ENCODE data around the gene PRDM16. TPM values are rescaled to one million over a fixed set of nuclear protein-coding genes. Genes with fewer than 3 reads are reported as not detected.
A peak's percentile ranks its signal among the peaks of the same experiment; 100 is the strongest.

PRDM16 gene
- polyA plus RNA-seq, 3 donors, result not detected

GRCh38 chr1:3430406-3430805 is 361.4 kb downstream of the PRDM16 start:
- no peak overlapping the region for H3K4me3 Mint-ChIP-seq
- no peak overlapping the region for H3K27ac ChIP-seq (ENCODE audit: low read depth in 1 of 2, low read length in 2 of 2)
- no peak overlapping the region for H3K9ac ChIP-seq (ENCODE audit: insufficient read depth, low read length, poor library complexity, severe bottlenecking)
- DNase-seq, result no peak
- H3K27me3 Mint-ChIP-seq (ENCODE audit: low read depth in 3 of 3), result peaks cover 0 to 4% (median 3%) of the 10 kb centered on the region in 3 donors
- no peaks in the 10 kb centered on the region for H3K4me1 ChIP-seq (ENCODE audit: control insufficient read depth in 1 of 2, insufficient read depth in 2 of 2, low read length in 2 of 2)
- H3K4me3 ChIP-seq (replicated peaks in 1 of 3; ENCODE audit: low read depth in 2 of 3, low read length in 3 of 3), result no peak overlapping the region
- H3K9me3 Mint-ChIP-seq, result peaks cover 0 to 4% (median 0%) of the 10 kb centered on the region in 7 donors
- no peak overlapping the region for H2AFZ ChIP-seq (ENCODE audit: insufficient read depth, low read depth, low read length, poor library complexity, severe bottlenecking)
- peak overlapping the region in 1 of 7 donors; percentile 48 for H3K27ac Mint-ChIP-seq
- H3K4me2 ChIP-seq (replicated peaks; ENCODE audit: extremely low read depth, low read length, poor library complexity, severe bottlenecking), result no peak overlapping the region
- no peaks in the 10 kb centered on the region for H3K9me3 ChIP-seq (replicated peaks in 1 of 2; ENCODE audit: control insufficient read depth in 1 of 2, insufficient read depth in 1 of 2, low read length in 2 of 2)
- WGBS (ENCODE audit: insufficient coverage), result 95% methylated on average over 15 of the region's 19 CpGs
- no peaks in the 10 kb centered on the region for H3K4me1 Mint-ChIP-seq
- no peaks in the 10 kb centered on the region for H4K20me1 ChIP-seq (ENCODE audit: insufficient read depth, low read length)
- H3K36me3 Mint-ChIP-seq, result no peaks in the 10 kb centered on the region
- no peaks in the 10 kb centered on the region for H3K27me3 ChIP-seq (ENCODE audit: control insufficient read depth in 2 of 2, insufficient read depth in 2 of 2, low read length in 2 of 2)
- H3K36me3 ChIP-seq (replicated peaks in 1 of 2; ENCODE audit: control insufficient read depth in 1 of 2, insufficient read depth in 2 of 2, low read length in 2 of 2), result no peaks in the 10 kb centered on the region
- intact Hi-C loops (cut with micrococcal nuclease), result no loop called here
- no peak for TF ChIP-seq CTCF (IDR thresholded peaks at IDR 0.05)
- H3K79me2 ChIP-seq (ENCODE audit: insufficient read depth, low read length), result no peaks in the 10 kb centered on the region

- Mint-ChIP-seq H3K4me1 (no peaks in the 10 kb centered on the region), H3K4me3 (no peak overlapping the region)
- 99% methylated on average over 12 of the region's 22 CpGs for WGBS (ENCODE audit: insufficient coverage)
These were observed 361.8 kb downstream of the PRDM16 start for GRCh38 chr1:3430820-3431219.

More at GRCh38 chr1:3430820-3431219, 361.8 kb downstream of the PRDM16 start:
- Histone ChIP-seq H3K4me1 (ENCODE audit: control insufficient read depth in 1 of 2, insufficient read depth in 2 of 2, low read length in 2 of 2) (no peaks in the 10 kb centered on the region), H4K20me1 (ENCODE audit: insufficient read depth, low read length) (no peaks in the 10 kb centered on the region), H3K9me3 (replicated peaks in 1 of 2; ENCODE audit: control insufficient read depth in 1 of 2, insufficient read depth in 1 of 2, low read length in 2 of 2) (no peaks in the 10 kb centered on the region), H3K4me2 (replicated peaks; ENCODE audit: extremely low read depth, low read length, poor library complexity, severe bottlenecking) (no peak overlapping the region), H2AFZ (ENCODE audit: insufficient read depth, low read depth, low read length, poor library complexity, severe bottlenecking) (no peak overlapping the region), H3K27me3 (ENCODE audit: control insufficient read depth in 2 of 2, insufficient read depth in 2 of 2, low read length in 2 of 2) (no peaks in the 10 kb centered on the region), H3K79me2 (ENCODE audit: insufficient read depth, low read length) (no peaks in the 10 kb centered on the region), H3K36me3 (replicated peaks in 1 of 2; ENCODE audit: control insufficient read depth in 1 of 2, insufficient read depth in 2 of 2, low read length in 2 of 2) (no peaks in the 10 kb centered on the region), H3K27ac (ENCODE audit: low read depth in 1 of 2, low read length in 2 of 2) (no peak overlapping the region), H3K4me3 (replicated peaks in 1 of 3; ENCODE audit: low read depth in 2 of 3, low read length in 3 of 3) (no peak overlapping the region), H3K9ac (ENCODE audit: insufficient read depth, low read length, poor library complexity, severe bottlenecking) (no peak overlapping the region)
- Mint-ChIP-seq H3K36me3 (no peaks in the 10 kb centered on the region), H3K9me3 (peaks cover 0 to 4% (median 0%) of the 10 kb centered on the region in 7 donors), H3K27me3 (ENCODE audit: low read depth in 3 of 3) (peaks cover 0 to 4% (median 3%) of the 10 kb centered on the region in 3 donors), H3K27ac (peak overlapping the region in 1 of 7 donors; percentile 48)
- intact Hi-C loops (cut with micrococcal nuclease), result no loop called here
- no peak for TF ChIP-seq CTCF (IDR thresholded peaks at IDR 0.05)
- DNase-seq, result no peak

All from CD14-positive monocyte (primary cell).